ENCODE results near the gene OR52E2. TPM values are rescaled to one million over a fixed set of nuclear protein-coding genes. Genes with fewer than 3 reads are reported as not detected.

The OR52E2 gene
- not detected for total RNA-seq

- peak; percentile 17 for DNase-seq
These were observed at the start of gene OR52E2 for GRCh38 chr11:5059391-5059790. OR52E2 (minus strand) TSS chr11:5059627; CDS start chr11:5059627, 0 bp downstream.

- no peak for DNase-seq
These were observed 47.9 kb upstream of the OR52E2 start for GRCh38 chr11:5107285-5107684.

DNA sequence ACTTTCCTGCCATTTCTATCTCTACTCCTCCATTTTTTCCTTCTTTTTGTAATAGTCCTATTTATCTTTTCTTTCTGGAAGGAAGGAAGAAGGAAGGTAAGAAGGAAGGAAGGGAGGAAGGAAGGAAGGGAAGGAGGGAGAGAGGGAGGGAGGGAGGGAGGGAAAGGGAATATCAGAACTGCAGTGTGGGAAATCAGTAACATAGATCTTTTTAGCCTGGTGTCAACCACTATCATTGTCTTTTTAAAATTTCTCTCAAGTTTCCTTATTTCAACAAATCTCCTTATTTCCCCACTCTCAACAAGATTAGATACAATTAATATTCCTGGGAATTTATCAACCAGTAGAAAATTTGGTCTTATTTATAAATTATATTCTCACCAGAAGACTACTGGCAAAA lies 43.6 kb upstream of the OR52E2 start:
- DNase-seq, result no peak

- DNase-seq, result no peak
These were observed 42.8 kb upstream of the OR52E2 start for GRCh38 chr11:5102246-5102645.

GRCh38 chr11:5096011-5096410 lies 36.6 kb upstream of the OR52E2 start:
- DNase-seq, result no peak

DNA sequence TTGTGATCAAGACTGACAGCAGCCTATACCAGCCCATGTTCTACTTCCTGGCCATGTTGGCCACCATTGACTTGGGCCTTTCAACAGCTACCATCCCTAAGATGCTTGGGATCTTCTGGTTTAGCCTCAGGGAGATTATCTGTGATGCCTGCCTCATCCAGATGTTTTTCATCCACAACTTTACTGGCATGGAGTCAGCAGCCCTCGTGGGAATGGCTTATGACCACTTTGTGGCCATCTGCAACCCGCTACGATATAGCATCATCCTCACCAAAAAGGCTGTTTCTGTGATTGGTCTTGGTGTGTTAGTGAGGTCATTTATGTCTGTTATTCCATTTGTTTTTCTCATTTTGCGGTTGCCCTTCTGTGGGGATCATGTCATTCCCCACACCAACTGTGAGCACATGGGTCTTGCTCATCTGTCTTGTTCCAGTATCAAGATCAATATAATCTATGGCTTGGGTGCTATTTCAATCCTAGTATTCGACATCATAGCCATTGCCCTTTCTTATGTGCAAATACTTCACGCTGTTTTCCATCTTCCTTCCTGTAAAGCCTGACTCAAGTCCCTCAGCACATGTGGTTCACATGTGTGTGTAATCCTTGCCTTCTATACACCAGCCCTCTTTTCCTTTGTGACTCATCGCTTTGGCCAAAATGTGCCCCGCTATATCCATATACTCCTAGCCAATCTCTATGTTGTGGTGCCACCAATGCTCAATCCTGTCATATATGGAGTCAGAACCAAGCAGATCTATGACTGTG lies 33.6 kb upstream of the OR52E2 start:
- peak; percentile 39 for DNase-seq

DNA sequence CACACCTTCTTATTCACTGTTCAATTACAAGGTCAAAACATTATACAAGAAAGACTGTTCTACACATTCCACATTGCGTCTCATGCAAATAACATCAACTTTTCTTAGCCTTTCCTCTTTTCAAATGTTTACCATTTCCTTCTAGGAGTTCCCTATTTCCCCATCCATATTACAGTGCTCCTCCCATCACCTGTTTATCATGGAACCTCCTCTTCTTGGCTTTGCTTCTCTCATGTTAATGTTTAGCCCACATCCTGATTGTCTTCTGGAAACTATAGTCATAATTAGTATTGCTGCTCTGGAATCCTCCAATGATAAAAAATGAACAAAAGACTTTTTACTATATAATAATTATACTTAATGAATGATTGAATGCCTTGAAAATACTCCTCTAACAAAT lies 31.2 kb upstream of the OR52E2 start:
- DNase-seq, result no peak

DNA sequence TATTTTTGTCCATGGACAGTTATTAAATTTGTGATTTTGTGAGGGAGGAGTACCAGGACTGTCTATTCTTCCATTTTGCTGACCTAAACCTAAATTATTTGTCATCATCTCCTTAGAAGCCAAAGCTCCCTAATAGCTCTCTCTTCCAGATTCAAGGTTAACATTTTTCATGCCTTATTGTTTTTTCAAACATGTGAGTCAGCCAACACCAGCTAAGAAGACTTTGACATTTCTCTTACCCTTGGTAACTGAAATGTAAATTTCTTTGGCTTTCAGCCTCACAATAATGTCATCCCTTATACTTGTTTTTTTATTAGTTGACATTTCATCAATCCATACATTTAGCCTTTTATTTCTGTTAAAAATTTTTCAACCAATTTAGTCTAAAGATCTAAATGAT lies 29.1 kb upstream of the OR52E2 start:
- no peak for DNase-seq

DNA sequence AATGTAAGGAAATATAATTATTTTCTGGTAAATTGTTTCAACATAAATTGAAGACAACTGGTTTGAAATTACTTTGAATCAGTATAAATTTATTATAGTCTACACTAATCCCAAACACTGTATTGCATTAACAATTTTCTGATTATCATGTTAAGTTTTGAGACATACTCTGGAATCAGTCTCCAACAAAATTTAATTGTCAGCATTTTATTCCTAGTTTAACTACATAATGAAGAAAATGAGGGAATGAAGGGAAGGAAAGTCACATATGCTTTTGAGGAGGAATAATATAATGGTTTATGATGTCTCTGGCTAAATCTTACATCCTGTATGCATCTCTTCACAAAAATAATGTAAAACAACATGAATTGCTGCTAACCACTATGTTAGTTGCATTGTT lies 24.2 kb upstream of the OR52E2 start:
- DNase-seq, result no peak

DNA sequence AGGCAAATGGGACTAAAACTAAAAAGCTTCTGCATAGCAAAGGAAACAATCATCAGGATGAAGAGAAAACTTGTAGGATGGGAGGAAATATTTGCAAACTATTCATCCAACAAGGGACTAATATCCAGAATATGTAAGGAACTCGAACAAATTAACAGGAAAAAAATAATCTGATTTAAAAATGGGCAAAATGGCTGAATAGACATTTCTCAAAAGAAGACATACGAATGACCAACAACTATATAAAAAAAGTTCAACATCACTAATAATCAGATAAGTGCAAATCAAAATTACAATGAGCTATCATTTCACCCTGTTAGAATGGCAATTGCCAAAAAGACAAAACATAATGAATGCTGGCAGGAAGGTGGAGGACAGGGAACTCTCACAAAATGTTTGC lies 22.0 kb upstream of the OR52E2 start:
- DNase-seq, result no peak

- DNase-seq, result no peak
These were observed 12.4 kb upstream of the OR52E2 start for GRCh38 chr11:5071799-5072198.

- DNase-seq, result no peak
These were observed 9.8 kb upstream of the OR52E2 start, which contains the start of gene OR52E1 for GRCh38 chr11:5069272-5069671. OR52E1 (plus strand) TSS chr11:5069572.

GRCh38 chr11:5065027-5065426 lies 5.6 kb upstream of the OR52E2 start:
- no peak for DNase-seq

GRCh38 chr11:5058679-5059078 lies 748 bp downstream of the OR52E2 start:
- peak; percentile 44 for DNase-seq

DNA sequence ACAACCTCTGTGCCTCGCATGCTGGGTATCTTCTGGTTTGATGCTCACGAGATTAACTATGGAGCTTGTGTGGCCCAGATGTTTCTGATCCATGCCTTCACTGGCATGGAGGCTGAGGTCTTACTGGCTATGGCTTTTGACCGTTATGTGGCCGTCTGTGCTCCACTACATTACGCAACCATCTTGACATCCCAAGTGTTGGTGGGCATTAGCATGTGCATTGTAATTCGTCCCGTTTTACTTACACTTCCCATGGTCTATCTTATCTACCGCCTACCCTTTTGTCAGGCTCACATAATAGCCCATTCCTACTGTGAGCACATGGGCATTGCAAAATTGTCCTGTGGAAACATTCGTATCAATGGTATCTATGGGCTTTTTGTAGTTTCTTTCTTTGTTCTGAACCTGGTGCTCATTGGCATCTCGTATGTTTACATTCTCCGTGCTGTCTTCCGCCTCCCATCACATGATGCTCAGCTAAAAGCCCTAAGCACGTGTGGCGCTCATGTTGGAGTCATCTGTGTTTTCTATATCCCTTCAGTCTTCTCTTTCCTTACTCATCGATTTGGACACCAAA lies 12.6 kb downstream of the OR52E2 start:
- no peak for DNase-seq

GRCh38 chr11:5046226-5046625 lies 13.2 kb downstream of the OR52E2 start, which contains the start of gene OR52J3:
OR52J3 (plus strand) TSS chr11:5046526; CDS start chr11:5046526, 0 bp downstream.
- DNase-seq, result no peak

- DNase-seq, result no peak
These were observed 16.0 kb downstream of the OR52E2 start for GRCh38 chr11:5043380-5043779.

GRCh38 chr11:5042091-5042490 lies 17.3 kb downstream of the OR52E2 start:
- DNase-seq, result no peak

DNA sequence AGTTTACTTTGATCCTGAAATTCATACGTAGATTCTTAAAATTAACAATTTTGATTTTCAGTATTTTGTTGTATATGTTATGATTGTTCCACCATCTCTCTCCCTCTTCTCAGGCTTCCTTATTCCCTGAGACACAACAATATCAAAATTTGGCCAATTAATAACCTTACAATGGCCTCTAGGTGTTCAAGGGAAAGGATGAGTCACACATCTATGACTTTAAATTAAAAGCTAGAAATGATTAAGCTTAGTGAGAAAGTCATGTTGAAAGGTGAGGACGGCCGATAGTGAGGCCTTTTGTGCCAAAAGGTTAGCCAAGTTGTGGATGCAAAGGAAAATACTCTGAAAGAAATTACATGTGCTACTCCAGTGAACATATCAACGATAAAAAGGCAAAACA lies 18.6 kb downstream of the OR52E2 start:
- no peak for DNase-seq

DNA sequence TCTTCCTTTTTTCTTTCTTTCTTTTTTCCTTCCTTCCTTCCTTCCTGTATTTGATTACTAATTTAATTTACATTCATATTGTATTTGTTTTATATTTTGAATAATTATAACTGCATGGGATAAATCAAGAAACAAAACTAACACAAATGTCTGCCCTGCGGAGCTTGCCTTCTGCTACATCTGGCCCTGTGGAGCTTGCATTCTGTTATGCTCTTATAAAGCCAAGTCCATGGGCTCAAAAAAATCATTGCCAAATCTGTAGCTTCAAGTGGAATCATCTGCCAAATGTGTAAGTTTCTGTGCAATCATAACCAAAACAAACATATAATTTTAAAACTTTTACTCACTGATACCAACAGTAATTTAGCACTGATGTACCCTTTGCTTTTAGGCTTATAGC lies 21.1 kb downstream of the OR52E2 start:
- DNase-seq, result peak; percentile 23

DNA sequence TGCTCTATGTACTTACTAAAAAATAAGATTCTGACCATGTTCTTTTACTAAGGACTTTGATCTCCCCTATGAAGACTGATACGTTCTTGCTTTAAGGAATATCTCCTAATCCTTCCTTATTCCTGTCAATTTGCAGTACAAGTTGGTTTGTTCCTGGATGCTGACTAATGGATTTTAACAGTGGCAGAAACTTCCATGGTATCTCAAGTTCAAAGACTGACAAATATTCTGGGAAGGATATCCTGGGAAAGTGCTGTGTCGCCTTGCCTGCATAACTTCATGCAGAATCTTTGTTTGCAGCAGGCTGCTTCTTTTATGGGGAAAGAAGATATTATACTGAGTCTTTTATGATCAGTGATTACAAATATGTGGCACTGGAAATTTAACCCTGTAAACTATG lies 21.5 kb downstream of the OR52E2 start:
- no peak for DNase-seq

- DNase-seq, result no peak
These were observed 22.8 kb downstream of the OR52E2 start for GRCh38 chr11:5036669-5037068.

DNA sequence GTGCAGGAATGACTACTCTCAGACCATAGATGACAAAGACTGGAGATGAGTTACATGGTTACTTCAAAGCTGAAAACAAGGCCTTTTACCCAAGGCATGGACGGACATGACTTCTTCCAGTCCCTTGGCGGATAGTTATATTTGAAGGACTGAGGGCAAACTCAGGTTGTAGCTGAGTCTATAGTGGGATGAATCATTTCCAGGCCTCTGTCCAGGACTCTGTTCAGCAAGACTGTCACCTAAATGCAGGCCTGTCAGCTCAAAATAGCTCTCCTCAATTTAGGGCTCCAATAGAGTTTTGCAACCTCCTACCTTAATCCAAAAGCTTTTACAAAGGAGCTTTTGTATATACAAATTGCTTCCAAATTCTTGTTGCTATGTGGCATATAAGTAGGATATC lies 37.4 kb downstream of the OR52E2 start:
- no peak for DNase-seq

DNA sequence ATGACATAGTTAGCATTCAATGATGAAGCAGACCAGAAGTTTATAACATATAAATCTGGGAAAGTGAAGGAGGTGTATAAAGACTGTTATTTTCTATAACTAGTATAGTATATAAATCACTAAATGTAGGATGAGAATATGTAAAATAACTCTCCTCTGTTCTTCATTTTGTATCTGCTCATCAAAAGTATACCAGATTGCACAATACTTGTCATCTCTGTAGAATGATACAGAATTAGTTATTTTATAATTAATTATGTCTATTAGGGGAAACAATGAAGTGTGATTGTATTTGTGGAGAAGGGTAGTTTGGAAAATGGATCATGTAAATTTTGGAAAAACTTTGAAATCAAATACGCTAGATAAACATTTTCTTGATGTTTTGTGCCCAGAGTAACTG lies 46.4 kb downstream of the OR52E2 start:
- DNase-seq, result no peak

Data from skin of body (tissue), 2 donors.